Chondrocyte (in vitro differentiated cells): Measurements from ENCODE around the gene OSBPL2. TPM values are rescaled to one million over a fixed set of nuclear protein-coding genes. Genes with fewer than 3 reads are reported as not detected.

Experiments used
- DNase-seq: peaks from one replicate; pipeline ENCODE4 v3.0.0; 2021; ENCODE audit warnings: mixed read lengths, low spot score
- H3K27ac Mint-ChIP-seq: one replicate; pipeline ENCODE4 v1.8.0; 2021; ENCODE audit warnings: mild to moderate bottlenecking, moderate library complexity, mixed read lengths; ENCODE audit not compliant: unreplicated experiment
- H3K27me3 Mint-ChIP-seq: 2 replicates; pipeline ENCODE4 v1.8.0; 2021; ENCODE audit warnings: low read depth, mixed read lengths
- H3K36me3 Mint-ChIP-seq: 2 replicates; pipeline ENCODE4 v1.8.0; 2021; ENCODE audit warnings: low read depth, mixed read lengths
- H3K4me1 Mint-ChIP-seq: 2 replicates; pipeline ENCODE4 v1.8.0; 2021; ENCODE audit warnings: low read depth, mild to moderate bottlenecking, mixed read lengths
- H3K4me3 Mint-ChIP-seq: one replicate; pipeline ENCODE4 v1.8.0; 2021; ENCODE audit warnings: mild to moderate bottlenecking, moderate library complexity, mixed read lengths; ENCODE audit not compliant: unreplicated experiment
- H3K9me3 Mint-ChIP-seq: 2 replicates; pipeline ENCODE4 v1.8.0; 2021; ENCODE audit warnings: low read depth, mixed read lengths
- microRNA-seq: library from miRNA; unstranded; fragments of <30 nt; microRNA quantifications from one replicate; pipeline ENCODE4 v1.2.0, GENCODE V29; 2020; ENCODE audit warnings: borderline number of aligned reads
- total RNA-seq: library from RNA; stranded (reverse); gene quantifications from 3 replicates; pipeline ENCODE4 v1.2.1, GENCODE V29; 2021
- TF ChIP-seq, protein P1 (sequence below): fragments of 200-600 bp; sonication (generic); IDR thresholded peaks from 2 replicates; pipeline ENCODE4 v1.5.0; 2021; ENCODE audit warnings: antibody characterized with exemption, mild to moderate bottlenecking, moderate library complexity

The OSBPL2 gene
- total RNA-seq, 1 donor from 2014 or later, result 48.3 TPM

DNA sequence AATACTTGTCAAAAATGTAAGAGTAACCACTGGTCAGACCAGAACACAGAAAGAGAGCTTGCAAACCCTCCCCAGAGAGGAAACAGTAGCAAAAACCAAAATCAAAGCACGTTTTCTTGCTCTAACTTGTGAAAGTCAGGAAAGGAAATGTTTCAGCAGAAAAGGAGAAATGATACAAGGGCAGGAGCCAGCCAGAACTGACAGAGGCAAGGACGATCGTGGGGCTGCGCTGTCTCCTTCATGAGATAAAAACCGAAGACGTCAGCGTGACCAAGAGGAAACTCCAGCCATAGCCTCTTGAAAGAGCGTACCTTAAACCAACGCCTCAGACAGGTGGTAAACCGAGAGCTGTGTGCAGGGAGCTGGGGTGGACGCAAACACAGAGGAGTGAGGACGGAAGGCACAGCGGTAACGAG is 101.3 kb downstream of the OSBPL2 start:
- no peak overlapping the region for H3K27ac Mint-ChIP-seq
- DNase-seq, result no peak
- H3K4me1 Mint-ChIP-seq, result no peaks in the 10 kb centered on the region
- TF ChIP-seq, protein P1, sequence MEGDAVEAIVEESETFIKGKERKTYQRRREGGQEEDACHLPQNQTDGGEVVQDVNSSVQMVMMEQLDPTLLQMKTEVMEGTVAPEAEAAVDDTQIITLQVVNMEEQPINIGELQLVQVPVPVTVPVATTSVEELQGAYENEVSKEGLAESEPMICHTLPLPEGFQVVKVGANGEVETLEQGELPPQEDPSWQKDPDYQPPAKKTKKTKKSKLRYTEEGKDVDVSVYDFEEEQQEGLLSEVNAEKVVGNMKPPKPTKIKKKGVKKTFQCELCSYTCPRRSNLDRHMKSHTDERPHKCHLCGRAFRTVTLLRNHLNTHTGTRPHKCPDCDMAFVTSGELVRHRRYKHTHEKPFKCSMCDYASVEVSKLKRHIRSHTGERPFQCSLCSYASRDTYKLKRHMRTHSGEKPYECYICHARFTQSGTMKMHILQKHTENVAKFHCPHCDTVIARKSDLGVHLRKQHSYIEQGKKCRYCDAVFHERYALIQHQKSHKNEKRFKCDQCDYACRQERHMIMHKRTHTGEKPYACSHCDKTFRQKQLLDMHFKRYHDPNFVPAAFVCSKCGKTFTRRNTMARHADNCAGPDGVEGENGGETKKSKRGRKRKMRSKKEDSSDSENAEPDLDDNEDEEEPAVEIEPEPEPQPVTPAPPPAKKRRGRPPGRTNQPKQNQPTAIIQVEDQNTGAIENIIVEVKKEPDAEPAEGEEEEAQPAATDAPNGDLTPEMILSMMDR, result no peak
- peaks cover 34% of the 10 kb centered on the region for H3K36me3 Mint-ChIP-seq
- no peaks in the 10 kb centered on the region for H3K27me3 Mint-ChIP-seq
- H3K4me3 Mint-ChIP-seq, result no peak overlapping the region
- H3K9me3 Mint-ChIP-seq, result no peaks in the 10 kb centered on the region

DNA sequence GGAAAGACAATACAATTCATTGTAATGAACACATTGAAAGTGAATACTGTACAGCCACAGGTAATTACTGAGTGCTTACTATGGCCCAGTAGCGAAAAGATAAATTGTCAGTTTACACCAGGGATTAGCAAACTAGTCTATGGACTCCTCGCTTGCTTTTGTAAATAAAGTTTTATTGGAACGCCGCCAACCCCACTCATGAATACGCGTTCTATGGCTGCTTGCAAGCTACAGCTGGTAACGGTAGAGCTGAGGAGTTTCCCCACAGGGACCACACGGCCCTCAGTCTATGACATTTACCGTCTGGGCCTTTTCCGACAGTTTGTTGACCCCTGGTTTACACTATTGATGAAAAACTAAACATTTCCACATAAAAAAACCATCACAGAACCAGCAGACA is 104.6 kb downstream of the OSBPL2 start:
- Mint-ChIP-seq H3K4me3 (no peak overlapping the region), H3K27me3 (no peaks in the 10 kb centered on the region), H3K36me3 (peaks cover 35% of the 10 kb centered on the region), H3K27ac (no peak overlapping the region), H3K9me3 (no peaks in the 10 kb centered on the region), H3K4me1 (no peaks in the 10 kb centered on the region)
- no peak for DNase-seq
- TF ChIP-seq, protein P1, result no peak

DNA sequence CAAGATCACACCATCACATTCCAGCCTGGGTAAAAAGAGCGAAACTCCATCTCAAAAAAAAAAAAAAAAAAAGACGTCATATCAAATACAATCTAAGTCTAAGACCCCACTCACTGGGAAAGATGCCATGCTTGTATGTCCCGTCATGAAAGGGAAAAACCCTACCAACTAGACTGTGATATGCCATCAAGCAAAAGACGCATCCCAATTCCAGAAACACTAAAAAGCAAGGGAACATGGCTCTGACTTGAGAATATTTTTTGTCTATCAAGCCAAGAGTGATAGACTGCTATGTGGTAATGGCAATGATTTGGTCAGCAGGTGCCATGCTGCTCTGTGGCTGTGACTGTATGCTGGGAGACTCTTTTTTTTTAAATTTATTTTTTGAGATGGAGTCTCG is 105.8 kb downstream of the OSBPL2 start:
- Mint-ChIP-seq H3K4me1 (no peaks in the 10 kb centered on the region), H3K36me3 (peaks cover 39% of the 10 kb centered on the region), H3K27me3 (no peaks in the 10 kb centered on the region), H3K27ac (no peak overlapping the region), H3K4me3 (no peak overlapping the region), H3K9me3 (peaks cover 3% of the 10 kb centered on the region)
- TF ChIP-seq, protein P1, result no peak
- DNase-seq, result no peak

DNA sequence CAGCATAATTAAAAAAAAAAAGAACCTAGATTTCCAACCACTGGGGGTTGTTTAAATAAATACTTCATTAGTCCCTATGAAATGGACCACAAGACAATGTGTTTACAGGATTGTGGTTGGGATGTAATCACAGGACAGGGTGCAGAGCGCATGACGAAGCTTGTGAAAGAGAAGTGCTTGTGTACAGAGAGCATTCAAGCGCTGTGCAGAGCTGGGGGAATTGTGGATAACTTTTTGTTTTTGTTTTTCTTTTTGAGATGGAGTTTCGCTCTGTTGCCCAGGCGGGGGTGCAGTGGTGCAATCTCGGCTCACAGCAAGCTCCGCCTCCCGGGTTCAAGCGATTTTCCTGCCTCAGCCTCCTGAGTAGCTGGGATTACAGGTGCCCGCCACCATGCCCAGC is 106.5 kb downstream of the OSBPL2 start:
- peaks cover 3% of the 10 kb centered on the region for H3K4me1 Mint-ChIP-seq
- TF ChIP-seq, protein P1, result no peak
- peaks cover 3% of the 10 kb centered on the region for H3K9me3 Mint-ChIP-seq
- H3K4me3 Mint-ChIP-seq, result no peak overlapping the region
- DNase-seq, result no peak
- H3K27ac Mint-ChIP-seq, result no peak overlapping the region
- no peaks in the 10 kb centered on the region for H3K27me3 Mint-ChIP-seq
- H3K36me3 Mint-ChIP-seq, result peaks cover 37% of the 10 kb centered on the region

Small RNA genes within 50 kb of the gene (microRNA-seq; reads per million reads assigned to microRNA genes)
- gene MIR4758, result not detected

Other genes starting within 250 kb of the OSBPL2 start
- 11.5 to 16.3 TPM (median 14.8 TPM) in 3 replicates for gene TAF4, start 172.6 kb upstream of the OSBPL2 start, total RNA-seq
- 37.3 to 51.9 TPM (median 48.6 TPM) in 3 replicates for gene LSM14B, start 116.0 kb upstream of the OSBPL2 start, total RNA-seq
- 218 to 238 TPM (median 226 TPM) in 3 replicates for gene PSMA7, start 95.1 kb upstream of the OSBPL2 start, total RNA-seq
- gene SS18L1, start 94.8 kb upstream of the OSBPL2 start, total RNA-seq, result 13.3 to 14.8 TPM (median 13.4 TPM) in 3 replicates
- gene MTG2, start 55.5 kb upstream of the OSBPL2 start, total RNA-seq, result 22.3 to 28.3 TPM (median 22.6 TPM) in 3 replicates
- not detected in 3 replicates for gene HRH3, start 18.2 kb upstream of the OSBPL2 start, total RNA-seq
- gene ADRM1, start 64.5 kb downstream of the OSBPL2 start, total RNA-seq, result 83.0 to 94.7 TPM (median 87.2 TPM) in 3 replicates
- gene LAMA5, start 128.8 kb downstream of the OSBPL2 start, total RNA-seq, result 156 to 368 TPM (median 355 TPM) in 3 replicates
- gene RPS21, start 148.6 kb downstream of the OSBPL2 start, total RNA-seq, result 830 to 911 TPM (median 873 TPM) in 3 replicates
- 6.4 to 7.8 TPM (median 6.5 TPM) in 3 replicates for gene CABLES2, start 168.8 kb downstream of the OSBPL2 start, total RNA-seq
- not detected in 3 replicates for gene RBBP8NL, start 189.0 kb downstream of the OSBPL2 start, total RNA-seq
- gene GATA5, start 237.5 kb downstream of the OSBPL2 start, total RNA-seq, result not detected in 3 replicates